Measurements from ENCODE around the gene PXDC1.
A peak's percentile ranks its signal among the peaks of the same experiment; 100 is the strongest.
"Not testable (repeated sequence)": the region's sequence is repeated elsewhere in the genome, so short reads cannot be mapped to it uniquely, and the experiment has no call there.

Gene PXDC1

DNA sequence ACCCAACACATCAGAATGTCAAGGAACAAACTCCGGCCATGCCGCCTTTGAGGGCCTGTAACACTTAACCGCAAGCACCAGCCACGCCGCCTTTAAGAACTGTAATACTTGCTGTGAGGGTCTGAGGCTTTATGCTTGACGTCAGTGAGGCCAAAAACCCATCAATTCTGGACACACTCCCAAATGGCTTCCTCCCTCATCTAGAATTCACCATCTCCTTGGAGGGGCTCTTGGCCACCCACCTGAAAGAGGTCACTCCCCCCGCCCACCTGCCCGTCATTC lies 10.4 kb upstream of the PXDC1 start:
- DNase-seq = no peak

- DNase-seq = no peak
These were observed 8.2 kb upstream of the PXDC1 start for GRCh38 chr6:3759646-3760232.

DNA sequence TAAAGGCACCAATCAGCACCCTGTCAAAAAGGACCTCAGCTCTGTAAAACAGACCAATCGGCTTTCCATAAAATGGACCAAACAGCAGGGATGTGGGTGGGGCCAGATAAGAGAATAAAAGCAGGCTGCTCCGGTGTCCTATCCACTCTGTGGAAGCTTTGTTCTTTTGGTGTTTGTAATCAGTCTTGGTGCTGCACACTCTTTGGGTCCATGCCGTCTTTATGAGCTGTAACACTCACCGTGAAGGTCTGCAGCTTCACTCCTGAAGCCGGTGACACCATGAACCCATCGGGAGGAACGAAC lies 7.3 kb upstream of the PXDC1 start:
- DNase-seq = no peak

GRCh38 chr6:3757998-3758841 lies 6.7 kb upstream of the PXDC1 start:
- DNase-seq = not testable (repeated sequence)

DNA sequence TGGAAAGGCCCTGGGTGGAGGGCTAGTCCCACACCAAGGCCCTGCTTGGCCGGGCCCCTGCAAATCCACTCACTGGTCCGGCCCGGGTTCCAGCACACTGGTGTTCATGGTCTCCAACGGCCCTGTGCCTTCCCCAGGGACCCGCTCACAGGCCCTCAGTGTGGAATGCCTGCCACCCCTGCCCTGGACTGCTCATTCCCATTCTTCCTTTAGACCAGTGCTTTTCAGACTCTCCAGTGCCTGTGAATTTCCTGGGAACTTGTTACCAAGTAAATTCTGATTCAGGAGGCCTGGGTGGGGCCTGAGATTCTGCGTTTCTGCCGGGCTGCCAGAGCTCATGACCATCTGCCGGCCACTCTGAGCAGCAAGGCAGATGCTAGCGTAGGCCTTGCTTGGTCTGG lies 5.7 kb upstream of the PXDC1 start:
- DNase-seq = no peak

- no peak for DNase-seq
These were observed 5.0 kb upstream of the PXDC1 start for GRCh38 chr6:3756546-3756945.

DNA sequence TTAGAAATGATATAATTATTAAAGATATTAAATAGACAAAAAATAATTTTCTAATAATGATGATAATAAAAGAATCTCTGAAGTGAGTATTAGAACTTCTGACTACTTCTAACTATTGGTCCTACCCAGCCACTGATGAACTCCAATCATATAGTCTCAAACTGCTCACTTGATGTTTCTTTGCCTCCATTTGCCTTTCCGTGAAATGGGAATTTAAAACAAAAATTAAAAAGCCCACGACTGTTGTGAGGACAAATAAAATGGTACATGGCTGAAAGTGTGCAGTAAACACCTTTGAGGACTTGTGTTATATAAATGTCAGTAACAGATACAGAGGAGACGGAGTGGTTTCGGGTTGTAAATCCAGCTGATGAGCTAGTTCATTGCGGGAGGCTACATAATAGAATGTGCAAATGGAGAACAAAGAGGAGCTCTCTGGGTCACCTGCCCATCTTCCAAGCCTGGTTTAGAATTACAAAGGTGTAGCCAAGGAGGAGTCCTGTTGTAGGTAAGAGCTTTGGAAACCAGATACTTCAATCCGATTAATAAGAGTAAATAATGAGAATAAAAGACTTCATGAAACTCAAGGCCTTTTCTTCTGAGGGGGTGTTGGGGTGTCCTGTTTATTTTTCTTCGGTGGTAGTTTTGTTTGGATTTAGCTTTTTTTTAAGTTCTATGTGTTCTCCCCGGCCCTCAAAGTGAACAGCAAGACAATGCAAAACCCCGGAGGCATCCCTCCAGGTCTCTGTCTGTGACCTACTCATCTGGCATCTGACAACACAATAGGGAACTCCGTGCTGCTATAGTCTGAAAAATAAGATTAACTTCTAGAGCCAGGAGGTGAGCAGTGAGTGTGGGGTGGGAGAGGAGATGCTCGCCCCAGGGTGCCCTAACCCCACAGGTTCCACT lies 4.4 kb upstream of the PXDC1 start:
- no peak for DNase-seq

GRCh38 chr6:3754776-3755175 lies 3.3 kb upstream of the PXDC1 start:
- no peak for DNase-seq

- DNase-seq = not testable (repeated sequence)
These were observed 2.7 kb upstream of the PXDC1 start for GRCh38 chr6:3754032-3754725.

- DNase-seq = no peak
These were observed 1.8 kb upstream of the PXDC1 start for GRCh38 chr6:3753228-3753835.

- no peak for DNase-seq
These were observed 1.2 kb upstream of the PXDC1 start for GRCh38 chr6:3752531-3753227.

DNA sequence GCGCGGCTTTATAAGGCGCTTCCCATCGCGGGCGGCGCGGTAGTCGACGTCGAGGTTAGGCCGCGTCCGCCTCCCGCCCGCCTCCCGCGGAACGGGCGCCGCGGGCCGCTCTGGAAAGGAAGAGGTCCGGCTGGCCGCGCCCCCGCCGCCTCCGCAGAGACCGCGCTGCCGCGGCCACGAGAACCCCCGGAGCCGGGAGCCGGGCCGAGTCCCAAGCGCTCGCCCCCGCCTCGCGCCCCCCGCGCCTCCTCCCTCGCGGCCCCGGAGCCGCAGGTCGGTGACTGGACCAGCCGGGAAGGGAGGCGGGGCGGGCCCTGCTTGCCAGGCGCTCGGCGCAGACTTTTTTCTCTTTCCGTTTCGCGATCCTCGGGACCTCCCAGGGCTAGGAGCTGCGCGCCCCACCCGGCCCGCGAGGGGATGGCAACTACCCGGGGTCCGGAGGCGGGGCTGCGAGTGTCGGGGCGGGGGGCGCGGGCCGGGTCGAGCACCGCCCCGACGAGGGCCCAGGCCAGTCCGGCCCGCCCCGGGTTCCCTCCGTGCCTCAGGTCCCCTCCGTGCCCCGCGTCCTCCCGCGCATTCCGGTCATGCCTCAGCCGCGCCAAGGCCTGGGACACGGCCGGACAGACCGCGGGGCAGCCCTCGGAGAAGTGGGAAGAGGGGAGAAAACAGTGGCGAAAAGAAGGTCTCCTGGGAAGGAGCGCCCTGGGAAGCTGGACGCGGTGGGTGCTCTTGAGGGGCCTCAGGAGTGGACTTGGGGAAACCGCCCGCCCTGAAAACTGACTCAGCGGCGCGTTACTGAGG lies 417 bp upstream of the PXDC1 start:
- peak; percentile 35 for DNase-seq

GRCh38 chr6:3750317-3751076 lies 1.0 kb downstream of the PXDC1 start:
- no peak for DNase-seq

GRCh38 chr6:3749977-3750316 lies 1.6 kb downstream of the PXDC1 start:
- no peak for DNase-seq

DNA sequence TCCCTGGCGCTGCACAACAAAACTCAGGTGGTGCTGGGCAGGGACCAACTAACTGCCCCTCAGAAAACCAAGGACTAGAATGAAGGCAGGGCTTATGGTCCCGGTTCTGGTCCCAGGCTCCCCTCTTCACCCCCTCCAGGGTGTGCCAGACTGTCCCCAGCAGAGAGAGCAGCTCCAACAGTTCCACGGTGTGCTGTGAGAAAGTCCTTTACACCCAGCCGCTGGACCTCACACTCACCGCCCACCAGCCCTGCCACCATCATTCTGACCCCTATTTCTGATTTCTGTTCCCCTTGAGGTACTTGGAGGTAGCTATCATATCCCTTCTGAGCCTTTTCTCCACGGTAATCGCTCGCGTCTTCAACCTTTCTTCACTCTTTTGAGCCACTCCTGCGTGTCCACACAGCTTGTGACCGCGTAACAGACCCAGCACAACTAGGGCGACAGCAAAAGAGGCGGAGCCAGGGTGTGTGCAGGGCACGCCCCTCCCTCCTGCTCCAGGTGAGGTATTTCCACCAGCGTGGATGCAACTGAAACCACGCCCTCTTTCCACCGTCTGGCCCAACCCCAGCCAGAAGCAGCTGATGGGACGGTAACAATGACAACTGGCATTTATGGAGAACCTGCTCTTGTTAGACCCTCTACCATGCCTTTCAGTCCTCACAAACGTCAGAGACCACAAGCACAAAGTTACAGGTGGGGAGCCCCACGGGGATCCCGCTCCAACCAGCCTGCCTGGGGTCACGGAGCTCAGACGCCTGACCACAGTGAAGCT lies 2.3 kb downstream of the PXDC1 start:
- no peak for DNase-seq

DNA sequence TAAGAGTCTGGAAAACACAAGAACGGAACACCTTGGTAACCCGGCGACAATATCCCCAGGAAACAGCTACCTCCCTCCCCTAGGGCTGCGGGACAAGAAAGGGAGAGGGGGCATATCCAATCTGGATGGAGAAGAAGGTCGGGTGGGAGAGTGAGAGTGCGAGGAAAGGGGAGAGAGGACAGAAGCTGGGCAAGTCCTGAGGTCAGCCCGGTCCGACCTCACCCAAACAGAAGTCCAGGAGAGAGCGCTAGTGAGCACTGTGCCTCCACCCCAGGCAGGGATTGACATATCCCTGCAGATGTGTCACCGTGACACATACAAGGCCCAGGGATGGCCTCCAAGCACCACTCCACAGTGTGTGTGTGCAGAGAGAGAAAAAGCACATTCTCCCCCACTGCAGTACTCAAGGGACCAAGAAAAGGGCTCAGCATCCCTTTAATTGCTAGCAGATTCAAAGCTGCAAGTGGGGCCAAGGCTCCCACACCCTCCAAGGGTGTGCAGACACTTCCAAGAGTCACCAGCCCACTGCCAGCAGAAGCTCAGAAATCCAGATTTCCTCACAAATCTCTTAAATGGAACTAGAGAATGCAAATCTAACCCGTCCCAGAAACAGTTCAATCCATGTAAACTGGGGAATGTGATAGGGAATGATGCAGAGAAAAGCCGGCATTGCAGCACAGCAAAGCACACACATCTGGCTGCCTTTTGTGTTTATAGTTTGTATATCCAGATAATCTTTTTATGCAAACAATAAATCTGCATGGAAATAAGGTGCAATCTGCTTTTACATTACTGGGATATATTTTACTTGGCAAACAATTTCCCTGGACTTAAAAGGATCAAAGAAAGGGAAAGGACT lies 3.1 kb downstream of the PXDC1 start:
- DNase-seq = no peak

DNA sequence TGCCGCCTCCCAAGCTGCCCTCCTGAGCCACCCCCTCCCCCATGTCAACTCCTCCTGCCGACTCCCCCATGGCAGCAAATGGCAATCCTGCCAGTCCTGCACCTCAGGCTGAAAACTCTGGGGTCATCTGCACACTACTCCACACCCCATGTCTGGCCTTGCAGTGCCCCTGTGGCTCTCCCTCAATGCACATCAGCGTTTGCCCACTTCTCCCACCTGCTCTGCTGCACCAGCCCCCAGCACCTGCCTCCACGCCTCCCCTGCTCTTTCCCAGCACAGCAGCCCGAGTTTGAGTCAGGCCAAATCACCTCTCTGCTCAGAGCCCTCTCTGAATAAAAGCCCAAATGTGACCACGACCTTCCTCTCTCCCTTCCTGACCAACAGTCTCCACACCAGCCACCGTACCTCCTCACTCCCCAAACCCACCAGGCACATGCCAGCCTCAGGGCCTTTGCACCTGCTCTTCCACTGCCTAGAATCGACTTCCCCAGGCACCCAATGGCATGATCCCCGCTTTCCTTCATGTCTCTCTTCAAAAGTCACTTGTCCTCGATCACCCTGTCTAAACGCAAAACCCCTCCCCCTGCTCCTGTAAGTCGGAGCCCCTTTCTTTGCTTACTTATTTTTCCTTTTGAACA lies 4.3 kb downstream of the PXDC1 start:
- no peak for DNase-seq

DNA sequence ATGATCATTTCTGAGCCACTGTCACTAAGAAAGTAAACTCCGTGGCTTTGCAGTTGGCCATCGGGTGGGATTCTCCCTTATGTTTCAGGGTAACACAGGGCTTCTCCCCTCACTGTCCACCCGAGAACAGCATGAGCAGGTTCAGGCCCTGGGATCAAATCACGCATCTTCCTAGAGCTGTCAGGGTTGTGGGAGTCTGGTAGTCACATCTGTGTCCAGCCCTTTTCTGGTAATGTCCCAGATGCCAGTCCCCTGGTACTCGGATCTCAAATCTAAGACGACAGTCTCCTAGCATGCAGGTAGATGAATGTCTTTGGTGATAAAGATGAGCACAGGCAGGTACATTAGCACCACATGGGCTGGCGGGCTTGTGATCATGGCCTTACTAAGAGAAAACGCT lies 4.8 kb downstream of the PXDC1 start:
- DNase-seq = no peak
